Cardiac muscle cell (in vitro differentiated cells and primary cell): ENCODE results near the gene OR2T27. TPM values are rescaled to one million over a fixed set of nuclear protein-coding genes. Genes with fewer than 3 reads are reported as not detected.
"Not testable (repeated sequence)": the region's sequence is repeated elsewhere in the genome, so short reads cannot be mapped to it uniquely, and the experiment has no call there.

ENCODE experiments used
- DNase-seq, 2 donors: peaks; one replicate each; pipeline versions ENCODE4 v3.0.0 to v3.0.0-alpha.2; 2010 to 2017; ENCODE audit warnings: low read depth in 1 of 2, low spot score in 1 of 2
- H3K27ac ChIP-seq: fragments of 200-600 bp; sonication (generic); 2 replicates; pipeline ENCODE4 v1.5.1; 2016
- H3K27me3 ChIP-seq: fragments of 200-600 bp; sonication (generic); 2 replicates; pipeline ENCODE4 v1.6.0; 2016; ENCODE audit warnings: control low read depth
- H3K36me3 ChIP-seq: fragments of 200-600 bp; sonication (generic); 2 replicates; pipeline ENCODE4 v1.5.1; 2016; ENCODE audit warnings: control low read depth
- H3K4me1 ChIP-seq: fragments of 200-600 bp; sonication (generic); 2 replicates; pipeline ENCODE4 v1.8.1; 2017; ENCODE audit warnings: low read depth, mild to moderate bottlenecking, mixed run types
- H3K4me3 ChIP-seq: fragments of 200-600 bp; sonication (generic); 2 replicates; pipeline ENCODE4 v1.5.1; 2016; ENCODE audit warnings: mild to moderate bottlenecking
- H3K9me3 ChIP-seq: fragments of 200-600 bp; sonication (generic); 2 replicates; pipeline ENCODE4 v1.5.1; 2017; ENCODE audit warnings: low read depth, mild to moderate bottlenecking, control low read depth
- CTCF ChIP-seq: IDR thresholded peaks from 2 replicates; pipeline ENCODE4 v1.5.1; 2012; ENCODE audit warnings: low read depth, mild to moderate bottlenecking, low read length
- polyA plus RNA-seq: library from polyadenylated mRNA; unstranded; fragments of >200 nt; fragmentation: Nextera tagmentation; extraction: Ambion mirVana; gene quantifications from 2 replicates; pipeline ENCODE4 v1.2.1, GENCODE V29; 2016
- total RNA-seq: library from RNA; depleted of rRNA; stranded (reverse); fragments of >200 nt; gene quantifications from 2 replicates; pipeline ENCODE4 v1.2.3, GENCODE V29; 2016

The OR2T27 gene
- total RNA-seq (not detected in 2 replicates), polyA plus RNA-seq (not detected in 2 replicates)

GRCh38 chr1:248655354-248655753, at the start of gene OR2T27:
OR2T27 (minus strand) TSS chr1:248655528; CDS start chr1:248650884, 4,644 bp downstream.
- H3K4me3 ChIP-seq, H3K4me1 ChIP-seq, H3K36me3 ChIP-seq, H3K9me3 ChIP-seq, H3K27me3 ChIP-seq, H3K27ac ChIP-seq, DNase-seq: not testable (repeated sequence)

GRCh38 chr1:248704606-248705005, 49.3 kb upstream of the OR2T27 start:
- Histone ChIP-seq H3K27me3 (no peaks in the 10 kb centered on the region), H3K27ac (no peak overlapping the region), H3K4me1 (no peaks in the 10 kb centered on the region), H3K36me3 (no peaks in the 10 kb centered on the region), H3K4me3 (no peak overlapping the region), H3K9me3 (no peaks in the 10 kb centered on the region)
- no peak for TF ChIP-seq CTCF
- no peak for DNase-seq

GRCh38 chr1:248703674-248704073, 48.3 kb upstream of the OR2T27 start:
- H3K36me3 ChIP-seq = no peaks in the 10 kb centered on the region
- no peak for DNase-seq
- H3K4me3 ChIP-seq = no peak overlapping the region
- H3K9me3 ChIP-seq = no peaks in the 10 kb centered on the region
- TF ChIP-seq CTCF = no peak
- H3K27me3 ChIP-seq = no peaks in the 10 kb centered on the region
- no peak overlapping the region for H3K27ac ChIP-seq
- no peaks in the 10 kb centered on the region for H3K4me1 ChIP-seq

GRCh38 chr1:248702714-248703113, 47.4 kb upstream of the OR2T27 start, which contains the start of gene OR14I1:
OR14I1 (minus strand) TSS chr1:248702766.
- Histone ChIP-seq H3K27ac (no peak within 1 kb of the TSS), H3K4me1 (no peaks in the 10 kb centered on the region), H3K36me3 (no peaks in the 10 kb centered on the region), H3K27me3 (no peaks in the 10 kb centered on the region), H3K9me3 (no peaks in the 10 kb centered on the region), H3K4me3 (no peak within 1 kb of the TSS)
- DNase-seq = no peak
- TF ChIP-seq CTCF = no peak

GRCh38 chr1:248699099-248699498, 43.8 kb upstream of the OR2T27 start:
- no peak overlapping the region for H3K27ac ChIP-seq
- H3K9me3 ChIP-seq = no peaks in the 10 kb centered on the region
- H3K4me1 ChIP-seq = no peaks in the 10 kb centered on the region
- no peaks in the 10 kb centered on the region for H3K27me3 ChIP-seq
- H3K4me3 ChIP-seq = no peak overlapping the region
- TF ChIP-seq CTCF = no peak
- no peaks in the 10 kb centered on the region for H3K36me3 ChIP-seq
- DNase-seq = no peak

GRCh38 chr1:248697907-248698306, 42.6 kb upstream of the OR2T27 start:
- no peak overlapping the region for H3K4me3 ChIP-seq
- H3K27ac ChIP-seq = no peak overlapping the region
- no peak for DNase-seq
- no peaks in the 10 kb centered on the region for H3K27me3 ChIP-seq
- H3K4me1 ChIP-seq = no peaks in the 10 kb centered on the region
- no peaks in the 10 kb centered on the region for H3K36me3 ChIP-seq
- TF ChIP-seq CTCF = no peak
- no peaks in the 10 kb centered on the region for H3K9me3 ChIP-seq
